CD14-positive monocyte (primary cell): ENCODE measurements around the gene ZNF611. TPM values are rescaled to one million over a fixed set of nuclear protein-coding genes. Genes with fewer than 3 reads are reported as not detected.
"Not testable (repeated sequence)": the region's sequence is repeated elsewhere in the genome, so short reads cannot be mapped to it uniquely, and the experiment has no call there.

ENCODE experiments used
- DNase-seq, 3 donors: peaks; one replicate each; pipeline ENCODE4 v3.0.0-alpha.2; 2011 to 2022
- H2AFZ ChIP-seq: 2 replicates; pipeline ENCODE4 v1.6.0; 2012; ENCODE audit warnings: mild to moderate bottlenecking, low read depth, low read length, inconsistent platforms; ENCODE audit not compliant: insufficient read depth, poor library complexity, severe bottlenecking
- H3K27ac ChIP-seq, 2 donors: 1 replicate in 1 of 2; 2 replicates in 1 of 2; pipeline ENCODE4 v1.5.1; 2012 to 2013; ENCODE audit warnings: low read length in 2 of 2, control low read depth in 1 of 2, inconsistent platforms in 1 of 2, low read depth in 1 of 2, mild to moderate bottlenecking in 1 of 2
- H3K27me3 ChIP-seq, 2 donors: one replicate each; pipeline versions ENCODE4 v1.6.0 to v1.6.1; 2011 to 2013; ENCODE audit warnings: low read length in 2 of 2; ENCODE audit not compliant: control insufficient read depth in 2 of 2, insufficient read depth in 2 of 2
- H3K36me3 ChIP-seq, 2 donors: replicated peaks in 1 of 2; 1 replicate in 1 of 2; 2 replicates in 1 of 2; pipeline versions ENCODE4 v1.5.1 to v1.6.1; 2012 to 2013; ENCODE audit warnings: low read length in 2 of 2, control low read depth in 1 of 2, inconsistent platforms in 1 of 2, mild to moderate bottlenecking in 1 of 2; ENCODE audit not compliant: insufficient read depth in 2 of 2, control insufficient read depth in 1 of 2
- H3K4me1 ChIP-seq, 2 donors: 1 replicate in 1 of 2; 2 replicates in 1 of 2; pipeline versions ENCODE4 v1.5.1 to v1.6.1; 2012 to 2013; ENCODE audit warnings: low read length in 2 of 2, control low read depth in 1 of 2, inconsistent platforms in 1 of 2, mild to moderate bottlenecking in 1 of 2, moderate library complexity in 1 of 2; ENCODE audit not compliant: insufficient read depth in 2 of 2, control insufficient read depth in 1 of 2
- H3K4me2 ChIP-seq: replicated peaks from 2 replicates; pipeline ENCODE3; 2012; ENCODE audit warnings: low read length, moderate library complexity, mild to moderate bottlenecking; ENCODE audit not compliant: poor library complexity, severe bottlenecking; ENCODE audit errors: extremely low read depth
- H3K4me3 ChIP-seq, 3 experiments: fragments of 200-600 bp in 1 of 3; sonication (generic) in 1 of 3; replicated peaks in 1 of 3; 1 replicate in 2 of 3; 2 replicates in 1 of 3; pipeline ENCODE4 v1.5.1; 2011 to 2013; ENCODE audit warnings: low read length in 3 of 3, mild to moderate bottlenecking in 3 of 3, control low read depth in 2 of 3, low read depth in 2 of 3, inconsistent platforms in 1 of 3, moderate library complexity in 1 of 3
- H3K79me2 ChIP-seq: 2 replicates; pipeline ENCODE4 v1.6.0; 2012; ENCODE audit warnings: mild to moderate bottlenecking, control low read depth, inconsistent platforms, low read length, moderate library complexity; ENCODE audit not compliant: insufficient read depth
- H3K9ac ChIP-seq: 2 replicates; pipeline ENCODE4 v1.6.0; 2017; ENCODE audit warnings: low read length, mild to moderate bottlenecking; ENCODE audit not compliant: insufficient read depth, poor library complexity, severe bottlenecking
- H3K9me3 ChIP-seq, 2 donors: replicated peaks in 1 of 2; 1 replicate in 1 of 2; 2 replicates in 1 of 2; pipeline versions ENCODE4 v1.5.1 to v1.6.1; 2012 to 2013; ENCODE audit warnings: low read length in 2 of 2, control low read depth in 1 of 2; ENCODE audit not compliant: control insufficient read depth in 1 of 2, insufficient read depth in 1 of 2
- H4K20me1 ChIP-seq: 2 replicates; pipeline ENCODE4 v1.6.0; 2012; ENCODE audit warnings: mild to moderate bottlenecking, low read length, control low read depth, moderate library complexity; ENCODE audit not compliant: insufficient read depth
- H3K27ac Mint-ChIP-seq, 7 donors: one replicate each; pipeline ENCODE4 v1.8.0; 2020; ENCODE audit warnings: mild to moderate bottlenecking in 7 of 7, mixed read lengths in 7 of 7, moderate library complexity in 6 of 7, inconsistent platforms in 2 of 7
- H3K27me3 Mint-ChIP-seq, 3 donors: one replicate each; pipeline ENCODE4 v1.8.0; 2021 to 2022; ENCODE audit warnings: low read depth in 3 of 3, mild to moderate bottlenecking in 3 of 3, mixed read lengths in 3 of 3, moderate library complexity in 3 of 3, inconsistent platforms in 1 of 3
- H3K36me3 Mint-ChIP-seq, 2 donors: one replicate each; pipeline ENCODE4 v1.8.0; 2020; ENCODE audit warnings: mixed read lengths in 2 of 2, inconsistent platforms in 1 of 2, mild to moderate bottlenecking in 1 of 2
- H3K4me1 Mint-ChIP-seq: one replicate; pipeline ENCODE4 v1.8.0; 2020; ENCODE audit warnings: mild to moderate bottlenecking, mixed read lengths
- H3K4me3 Mint-ChIP-seq, 2 donors: one replicate each; pipeline ENCODE4 v1.8.0; 2020; ENCODE audit warnings: mild to moderate bottlenecking in 2 of 2, mixed read lengths in 2 of 2, moderate library complexity in 1 of 2
- H3K9me3 Mint-ChIP-seq, 7 donors: one replicate each; pipeline ENCODE4 v1.8.0; 2020 to 2022; ENCODE audit warnings: mixed read lengths in 7 of 7, mild to moderate bottlenecking in 6 of 7, moderate library complexity in 6 of 7, inconsistent platforms in 2 of 7
- CTCF ChIP-seq: fragments of 200-600 bp; IDR thresholded peaks from one replicate; pipeline ENCODE4 v1.8.0; 2022; ENCODE audit warnings: antibody characterized with exemption, mild to moderate bottlenecking
- WGBS: methylation state at CpG from one replicate; pipeline ENCODE4 v1.1.5; 2013; ENCODE audit warnings: missing lambda C conversion rate; ENCODE audit not compliant: insufficient coverage; 5-methylcytosine and 5-hydroxymethylcytosine counted together
- intact Hi-C, 2 donors: fragments of 100-400 bp; cut with micrococcal nuclease; formaldehyde crosslinking; loops; one replicate each; pipeline versions ENCODE4 v1.15.0 to v1.15.1; 2023
- polyA plus RNA-seq, 3 donors: library from polyadenylated mRNA; depleted of rRNA in 1 of 3; unstranded in 2 of 3; stranded (reverse) in 1 of 3; fragments of 300-500 nt in 2 of 3; fragments of >200 nt in 1 of 3; fragmentation: Illumina TruSeq in 2 of 3; gene quantifications; 1 replicate in 2 of 3; 2 replicates in 1 of 3; pipeline ENCODE4 v1.2.3, GENCODE V29; 2012 to 2021

The ZNF611 gene
- polyA plus RNA-seq, 3 donors, result 5.5 to 20.2 (median 12.0) TPM

GRCh38 chr19:52703917-52704316 is 30.9 kb downstream of the ZNF611 start:
- 100% methylated on average over 1 of the region's 4 CpGs for WGBS
- no peak overlapping the region for H2AFZ ChIP-seq
- Mint-ChIP-seq H3K27me3 (peaks cover 0 to 1% (median 0%) of the 10 kb centered on the region in 3 donors), H3K27ac (no peak overlapping the region), H3K4me1 (no peaks in the 10 kb centered on the region), H3K4me3 (no peak overlapping the region), H3K36me3 (peaks cover 37 to 50% of the 10 kb centered on the region in 2 donors), H3K9me3 (peaks cover 59 to 97% (median 95%) of the 10 kb centered on the region in 7 donors)
- DNase-seq, result no peak
- H3K27me3 ChIP-seq, result no peaks in the 10 kb centered on the region
- no peaks in the 10 kb centered on the region for H3K4me1 ChIP-seq
- no peaks in the 10 kb centered on the region for H4K20me1 ChIP-seq
- intact Hi-C loops, result no loop called here
- peaks cover 32 to 44% of the 10 kb centered on the region in 2 donors for H3K36me3 ChIP-seq
- no peak overlapping the region for H3K27ac ChIP-seq
- no peak overlapping the region for H3K4me2 ChIP-seq
- no peak for TF ChIP-seq CTCF
- no peak overlapping the region for H3K9ac ChIP-seq
- peak overlapping the region in 1 of 3 experiments; percentile 17 for H3K4me3 ChIP-seq
- H3K9me3 ChIP-seq, result peaks cover 64 to 85% of the 10 kb centered on the region in 2 donors
- no peaks in the 10 kb centered on the region for H3K79me2 ChIP-seq

DNA sequence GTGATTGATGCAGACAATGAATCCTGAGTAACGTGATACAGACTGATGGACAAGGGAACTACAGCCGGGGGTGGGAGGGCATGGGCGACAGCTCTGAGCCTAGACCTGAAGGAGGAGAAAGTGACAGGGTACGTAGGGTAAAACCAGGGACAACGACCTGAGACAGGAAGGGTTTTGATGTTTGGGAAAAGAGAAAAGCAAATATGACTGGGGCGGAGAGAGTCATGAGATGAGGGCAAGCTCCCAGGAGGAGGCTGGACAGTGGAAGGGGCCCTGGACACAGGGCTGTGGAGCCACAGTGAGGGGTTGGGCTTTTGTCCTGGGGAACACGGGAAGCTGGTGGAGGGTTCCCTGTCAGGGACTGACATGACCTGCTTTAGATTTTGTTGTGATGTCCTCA is 34.2 kb downstream of the ZNF611 start:
- Mint-ChIP-seq H3K27ac (no peak overlapping the region), H3K4me3 (no peak overlapping the region), H3K9me3 (peaks cover 42 to 92% (median 87%) of the 10 kb centered on the region in 7 donors), H3K4me1 (peaks cover 1% of the 10 kb centered on the region), H3K36me3 (peaks cover 10 to 18% of the 10 kb centered on the region in 2 donors), H3K27me3 (peaks cover 0 to 1% (median 0%) of the 10 kb centered on the region in 3 donors)
- no peak overlapping the region for H3K9ac ChIP-seq
- no peak for TF ChIP-seq CTCF
- H4K20me1 ChIP-seq, result no peaks in the 10 kb centered on the region
- DNase-seq, result no peak
- H2AFZ ChIP-seq, result no peak overlapping the region
- no peak overlapping the region for H3K27ac ChIP-seq
- intact Hi-C loops, result no loop called here
- no peaks in the 10 kb centered on the region for H3K4me1 ChIP-seq
- H3K27me3 ChIP-seq, result no peaks in the 10 kb centered on the region
- peaks cover 53% of the 10 kb centered on the region in 2 donors for H3K9me3 ChIP-seq
- WGBS, result 90% methylated on average over 7 of the region's 7 CpGs
- H3K36me3 ChIP-seq, result peaks cover 3 to 11% of the 10 kb centered on the region in 2 donors
- H3K4me2 ChIP-seq, result no peak overlapping the region
- no peaks in the 10 kb centered on the region for H3K79me2 ChIP-seq
- no peak overlapping the region for H3K4me3 ChIP-seq

- H2AFZ ChIP-seq, H3K36me3 Mint-ChIP-seq, intact Hi-C loops, H3K4me3 Mint-ChIP-seq, H4K20me1 ChIP-seq, H3K27ac ChIP-seq, H3K79me2 ChIP-seq, DNase-seq, H3K4me3 ChIP-seq, H3K4me1 Mint-ChIP-seq, H3K4me1 ChIP-seq, H3K27ac Mint-ChIP-seq, H3K9ac ChIP-seq, H3K27me3 Mint-ChIP-seq, H3K27me3 ChIP-seq, H3K36me3 ChIP-seq, H3K4me2 ChIP-seq: not testable (repeated sequence)
- peaks cover 33 to 92% (median 85%) of the 10 kb centered on the region in 7 donors for H3K9me3 Mint-ChIP-seq
- 100% methylated on average over 3 of the region's 5 CpGs for WGBS
- H3K9me3 ChIP-seq, result peaks cover 41 to 64% of the 10 kb centered on the region in 2 donors
Observed at GRCh38 chr19:52699555-52699954, 35.3 kb downstream of the ZNF611 start.
